Heart right ventricle (tissue), 16 donors: ENCODE results near the gene IL1R2. TPM values are rescaled to one million over a fixed set of nuclear protein-coding genes. Genes with fewer than 3 reads are reported as not detected.

ENCODE experiments used
- ATAC-seq, 8 donors: fragments of 200-7000 bp; cut with Tn5 transposase; one replicate each; pipeline ENCODE4 v1.9.1; 2020; ENCODE audit warnings: mild to moderate bottlenecking in 8 of 8, moderate library complexity in 8 of 8, moderate number of reproducible peaks in 1 of 8
- DNase-seq, 2 donors: peaks; one replicate each; pipeline ENCODE4 v3.0.0-alpha.2; 2020
- H3K27ac ChIP-seq, 10 donors: fragments of 200-600 bp; sonication (generic) in 2 of 10; one replicate each; pipeline versions ENCODE4 v1.5.0 to v1.8.0; 2020 to 2022; ENCODE audit warnings: mild to moderate bottlenecking in 3 of 10
- H3K27me3 ChIP-seq, 7 donors: fragments of 200-600 bp; one replicate each; pipeline ENCODE4 v1.8.0; 2021 to 2022; ENCODE audit warnings: mild to moderate bottlenecking in 2 of 7
- H3K36me3 ChIP-seq, 9 donors: fragments of 200-600 bp; sonication (generic) in 1 of 9; one replicate each; pipeline versions ENCODE4 v1.5.0 to v1.8.0; 2020 to 2022; ENCODE audit warnings: mild to moderate bottlenecking in 2 of 9
- H3K4me1 ChIP-seq, 9 donors: fragments of 200-600 bp; sonication (generic) in 1 of 9; one replicate each; pipeline versions ENCODE4 v1.5.0 to v1.8.0; 2020 to 2022; ENCODE audit warnings: mild to moderate bottlenecking in 4 of 9
- H3K4me3 ChIP-seq, 10 donors: fragments of 200-600 bp; sonication (generic) in 2 of 10; one replicate each; pipeline versions ENCODE4 v1.5.0 to v1.8.0; 2020 to 2022; ENCODE audit warnings: mild to moderate bottlenecking in 7 of 10, moderate library complexity in 2 of 10
- H3K9me3 ChIP-seq, 11 donors: fragments of 200-600 bp in 10 of 11; sonication (generic) in 2 of 11; one replicate each; pipeline versions ENCODE4 v1.5.0 to v1.8.0; 2013 to 2022; ENCODE audit warnings: mild to moderate bottlenecking in 2 of 11, control low read depth in 1 of 11, moderate library complexity in 1 of 11
- WGBS, 2 donors: extraction: QIAGEN DNeasy Blood & Tissue Kit; methylation state at CpG; one replicate each; pipeline ENCODE4 v1.1.7; 2013; ENCODE audit warnings: inconsistent platforms in 1 of 2; 5-methylcytosine and 5-hydroxymethylcytosine counted together
- intact Hi-C, 10 donors: fragments of 100-400 bp; cut with DNase I; formaldehyde crosslinking; loops; one replicate each; pipeline versions ENCODE4 v1.11.1 to v1.14.2; 2022
- polyA plus RNA-seq, 2 donors: library from polyadenylated mRNA; stranded (reverse); fragments of 200-250 nt; gene quantifications; one replicate each; pipeline ENCODE4 v1.2.3, GENCODE V29; 2013
- total RNA-seq, 10 donors: library from RNA; stranded (reverse); fragmentation: NEBNext Ultra II Directional in 3 of 10; extraction: Animal tissue kit (Norgen Biotek cat#: 25700) in 3 of 10; gene quantifications; one replicate each; pipeline versions ENCODE4 v1.2.1 to v1.2.4, GENCODE V29; 2021 to 2023
- TF ChIP-seq, protein P1 (sequence below), 9 donors: fragments of 200-600 bp; sonication (generic) in 2 of 9; IDR thresholded peaks; one replicate each; pipeline versions ENCODE4 v1.5.0 to v1.8.0; 2021 to 2022; ENCODE audit warnings: antibody characterized with exemption in 9 of 9, mild to moderate bottlenecking in 5 of 9, moderate library complexity in 1 of 9
- donor health status: Arrhythmogenic right ventricular cardiomyopathy.
- donor health status: ischemic (EF 13 %, LVEDD 7.1; RV severe dilation, severe dysfunction).
- donor health status: healthy with polysubstance abuse.
- donor health status: DM: no; HTN: yes; CAD: no.
- donor health status: DM: no; HTN: no; CAD: no.
- donor health status: ischemic (EF 25% LVEDD 6.9; RV normal size, moderate dysfunction).
- donor health status: ischemic (EF 25% LVEDD 5.7; RV mildly dilated, moderate dysfunction).
- donor health status: healthy.
- donor health status: DM: yes; HTN: yes; CAD: no.
- donor health status: Ischemic cardiomyopathy.
- donor health status: ischemic (EF 35%, LVEDD 5.7; RV mildly dilated, moderate dysfunction).
- donor health status: nonischemic (EF 11% LVEDD 7.7; RV severe dilation, severe dysfunction).
- donor health status: DM: yes; HTN: yes; CAD: no.
- donor health status: PGD.
- donor health status: ischemic (EF 29% LVEDD 5.4; RV normal size, mild dysfunction).
- donor health status: nonischemic (EF 23%, LVEDD 6.1; RV moderate dilation, normal function).

IL1R2 gene
- total and polyA plus RNA-seq, 12 donors = 0.34 to 9.4 (median 1.5) TPM; not detected in 2

GRCh38 chr2:102045697-102046096, 53.9 kb downstream of the IL1R2 start:
- ATAC-seq (no peak), DNase-seq (no peak)
- intact Hi-C loops = no loop called here
- TF ChIP-seq, protein P1, sequence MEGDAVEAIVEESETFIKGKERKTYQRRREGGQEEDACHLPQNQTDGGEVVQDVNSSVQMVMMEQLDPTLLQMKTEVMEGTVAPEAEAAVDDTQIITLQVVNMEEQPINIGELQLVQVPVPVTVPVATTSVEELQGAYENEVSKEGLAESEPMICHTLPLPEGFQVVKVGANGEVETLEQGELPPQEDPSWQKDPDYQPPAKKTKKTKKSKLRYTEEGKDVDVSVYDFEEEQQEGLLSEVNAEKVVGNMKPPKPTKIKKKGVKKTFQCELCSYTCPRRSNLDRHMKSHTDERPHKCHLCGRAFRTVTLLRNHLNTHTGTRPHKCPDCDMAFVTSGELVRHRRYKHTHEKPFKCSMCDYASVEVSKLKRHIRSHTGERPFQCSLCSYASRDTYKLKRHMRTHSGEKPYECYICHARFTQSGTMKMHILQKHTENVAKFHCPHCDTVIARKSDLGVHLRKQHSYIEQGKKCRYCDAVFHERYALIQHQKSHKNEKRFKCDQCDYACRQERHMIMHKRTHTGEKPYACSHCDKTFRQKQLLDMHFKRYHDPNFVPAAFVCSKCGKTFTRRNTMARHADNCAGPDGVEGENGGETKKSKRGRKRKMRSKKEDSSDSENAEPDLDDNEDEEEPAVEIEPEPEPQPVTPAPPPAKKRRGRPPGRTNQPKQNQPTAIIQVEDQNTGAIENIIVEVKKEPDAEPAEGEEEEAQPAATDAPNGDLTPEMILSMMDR (IDR thresholded peaks at IDR 0.05) = no peak
- Histone ChIP-seq H3K4me3 (no peak overlapping the region), H3K27me3 (peaks cover 0 to 16% (median 3%) of the 10 kb centered on the region in 7 donors), H3K4me1 (peaks cover 2 to 50% (median 29%) of the 10 kb centered on the region in 9 donors), H3K9me3 (no peaks in the 10 kb centered on the region), H3K36me3 (no peaks in the 10 kb centered on the region), H3K27ac (peak overlapping the region in 2 of 10 donors; percentile 12 to 51)
- WGBS, 2 donors = 88 to 90% methylated on average over 6 of the region's 6 CpGs

DNA sequence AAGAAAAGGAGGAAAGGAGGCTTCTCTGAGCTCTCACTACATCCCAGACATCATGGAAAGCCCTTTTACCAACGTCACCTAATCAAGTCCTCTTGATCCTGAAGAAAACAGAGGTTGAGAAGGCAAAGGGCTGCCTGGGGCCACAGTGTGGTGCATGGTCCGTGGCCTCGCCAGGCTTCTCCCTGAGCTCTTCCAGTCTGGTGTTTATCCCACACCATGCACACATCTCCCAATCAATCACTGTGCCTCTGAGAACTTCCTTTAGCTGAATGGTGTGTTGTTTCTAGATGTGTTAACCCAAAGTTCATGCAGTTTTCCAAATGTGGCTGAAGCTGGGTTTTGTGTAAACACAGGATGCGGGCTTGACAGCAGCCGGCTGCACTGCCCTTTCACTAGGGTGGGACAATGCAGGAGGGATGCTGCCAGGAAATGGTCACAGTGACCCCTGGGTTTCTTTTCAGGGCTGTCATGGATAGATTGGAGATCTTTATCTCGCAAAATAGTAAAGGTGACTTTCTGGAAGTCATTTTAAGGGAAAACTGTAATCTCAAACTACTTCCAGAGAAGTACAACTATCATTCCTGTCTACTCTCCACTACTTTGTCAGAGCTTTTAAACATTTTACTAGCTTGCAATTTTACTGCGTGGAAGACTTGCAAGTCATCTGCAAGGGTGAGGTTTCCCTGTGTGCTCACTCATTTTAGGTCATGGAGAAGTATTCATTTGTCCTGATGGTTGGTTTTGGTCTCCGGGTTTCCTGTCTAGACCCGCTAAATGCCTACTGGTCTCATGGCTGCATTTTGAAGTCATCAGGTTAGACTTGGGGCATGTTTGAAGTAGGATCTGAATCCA, 54.6 kb downstream of the IL1R2 start:
- no peaks in the 10 kb centered on the region for H3K9me3 ChIP-seq
- H3K27ac ChIP-seq = peak overlapping the region in 3 of 10 donors; percentile 12 to 51 (median 19)
- no peak overlapping the region for H3K4me3 ChIP-seq
- TF ChIP-seq, protein P1 (IDR thresholded peaks at IDR 0.05) = no peak
- H3K27me3 ChIP-seq = peaks cover 0 to 16% (median 3%) of the 10 kb centered on the region in 7 donors
- H3K4me1 ChIP-seq = peaks cover 4 to 50% (median 34%) of the 10 kb centered on the region in 9 donors
- ATAC-seq (peak in 1 of 8 donors; percentile 14), DNase-seq (no peak)
- intact Hi-C loops = no loop called here
- no peaks in the 10 kb centered on the region for H3K36me3 ChIP-seq
- 63 to 72% methylated on average over 9 of the region's 9 CpGs for WGBS, 2 donors

DNA sequence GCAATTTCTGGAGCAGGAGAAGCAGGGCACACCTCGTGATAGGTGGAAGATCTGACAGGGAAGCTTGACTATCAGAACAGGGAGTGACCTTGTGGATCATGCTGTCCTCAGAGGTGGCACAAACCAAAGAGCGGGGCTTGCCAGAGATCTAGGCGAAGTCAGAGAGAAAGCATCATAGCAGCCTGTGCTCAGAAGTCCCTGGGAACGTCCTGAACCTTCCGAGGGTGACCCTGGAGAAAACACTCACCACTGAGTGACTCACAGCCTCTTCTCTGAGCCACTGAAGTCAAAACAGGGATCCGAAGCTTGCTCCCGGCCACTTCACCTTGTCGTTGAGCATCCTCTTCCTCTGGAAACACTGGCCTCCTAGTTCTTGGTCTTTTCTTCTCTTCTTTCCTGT, 56.7 kb downstream of the IL1R2 start:
- Histone ChIP-seq H3K9me3 (no peaks in the 10 kb centered on the region), H3K27me3 (peaks cover 0 to 16% (median 0%) of the 10 kb centered on the region in 7 donors), H3K27ac (peak overlapping the region in 4 of 10 donors; percentile 11 to 89 (median 53)), H3K36me3 (no peaks in the 10 kb centered on the region), H3K4me3 (no peak overlapping the region), H3K4me1 (peaks cover 6 to 62% (median 44%) of the 10 kb centered on the region in 9 donors)
- intact Hi-C loops = loop anchor here in 1 of 10 donors (2.0 kb wide), 1 partner anchor 26 kb away; no protein-coding TSS in a partner anchor
- ATAC-seq (peak in 2 of 8 donors; percentile 35 to 45), DNase-seq (no peak)
- WGBS, 2 donors = 63 to 71% methylated on average over 8 of the region's 8 CpGs
- TF ChIP-seq, protein P1 (IDR thresholded peaks at IDR 0.05) = no peak

DNA sequence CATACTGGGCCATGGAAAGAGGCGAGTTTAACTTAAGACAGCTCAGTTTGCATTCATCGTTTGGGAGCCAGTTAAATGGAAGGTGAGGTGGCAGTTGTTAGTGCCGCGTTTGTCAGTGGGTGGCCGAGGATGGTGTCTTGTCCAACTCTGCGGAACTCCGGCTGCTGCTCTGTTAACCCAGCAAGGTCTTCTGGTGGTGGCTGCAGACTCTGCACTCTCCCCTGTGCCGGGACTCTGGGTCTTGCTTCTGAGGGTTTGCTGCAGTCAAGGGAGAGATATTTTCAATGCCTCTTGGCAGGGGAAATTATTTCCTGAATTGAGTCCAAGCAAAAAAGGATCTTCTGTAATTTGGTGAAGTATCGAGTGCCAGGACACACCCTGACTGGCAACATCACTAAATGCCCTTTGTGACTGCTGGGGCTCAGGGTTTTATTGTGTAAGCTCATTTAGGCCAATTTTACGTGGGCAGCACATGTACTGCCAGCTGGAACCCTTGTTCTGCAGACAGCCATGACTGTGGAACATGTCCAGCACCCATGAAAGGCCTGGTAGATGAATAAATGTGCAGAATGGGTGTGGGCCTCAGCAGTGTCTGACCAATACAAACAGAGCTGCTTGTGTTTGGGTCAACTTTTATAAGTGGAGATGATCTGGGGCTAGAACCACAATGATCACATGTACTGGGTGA, 58.1 kb downstream of the IL1R2 start:
- DNase-seq (no peak), ATAC-seq (peak in 7 of 8 donors; percentile 7 to 51 (median 18))
- peak overlapping the region in 8 of 10 donors; percentile 38 to 89 (median 67) for H3K27ac ChIP-seq
- intact Hi-C loops = loop anchor here in 2 of 10 donors (2.0 to 5.0 kb wide), 2 partner anchors 27 to 92 kb away; partner anchors contain the start of gene IL1R1 (in 1 of the 2)
- H3K9me3 ChIP-seq = no peaks in the 10 kb centered on the region
- 48 to 50% methylated on average over 10 of the region's 10 CpGs for WGBS, 2 donors
- TF ChIP-seq, protein P1 (IDR thresholded peaks at IDR 0.05) = no peak
- no peak overlapping the region for H3K4me3 ChIP-seq
- H3K36me3 ChIP-seq = no peaks in the 10 kb centered on the region
- H3K27me3 ChIP-seq = peaks cover 0 to 14% (median 0%) of the 10 kb centered on the region in 7 donors
- peaks cover 6 to 63% (median 44%) of the 10 kb centered on the region in 9 donors for H3K4me1 ChIP-seq
